GM21423 (cell line): ENCODE data around the gene ANKRD13D.

Experiments
- ATAC-seq: cut with Tn5 transposase; IDR thresholded peaks from one replicate; pipeline ENCODE4 v1.9.1; 2021; ENCODE audit warnings: mild to moderate bottlenecking, moderate library complexity; ENCODE audit not compliant: unreplicated experiment

Gene ANKRD13D

GRCh38 chr11:67273260-67273990 is 15.7 kb upstream of the ANKRD13D start:
- no peak for ATAC-seq

- ATAC-seq, result no peak
Measured at GRCh38 chr11:67274768-67275605, 14.1 kb upstream of the ANKRD13D start.

- no peak for ATAC-seq
Measured at GRCh38 chr11:67275606-67276409, 13.3 kb upstream of the ANKRD13D start.

- ATAC-seq, result no peak
Measured at GRCh38 chr11:67276781-67277230, 12.3 kb upstream of the ANKRD13D start.

- ATAC-seq, result peak; percentile 69
Measured at GRCh38 chr11:67277231-67277961, 11.7 kb upstream of the ANKRD13D start.

GRCh38 chr11:67278135-67278938 is 10.8 kb upstream of the ANKRD13D start:
- no peak for ATAC-seq

GRCh38 chr11:67278939-67279588 is 10.0 kb upstream of the ANKRD13D start:
- ATAC-seq, result no peak

GRCh38 chr11:67279589-67280340 is 9.3 kb upstream of the ANKRD13D start:
- no peak for ATAC-seq

GRCh38 chr11:67280341-67280787 is 8.7 kb upstream of the ANKRD13D start:
- ATAC-seq, result no peak

GRCh38 chr11:67280788-67281551 is 8.1 kb upstream of the ANKRD13D start:
- no peak for ATAC-seq

- ATAC-seq, result no peak
Measured at GRCh38 chr11:67281552-67282150, 7.5 kb upstream of the ANKRD13D start.

GRCh38 chr11:67282155-67282875 is 6.8 kb upstream of the ANKRD13D start:
- no peak for ATAC-seq

- ATAC-seq, result no peak
Measured at GRCh38 chr11:67282876-67283371, 6.2 kb upstream of the ANKRD13D start.

GRCh38 chr11:67283481-67283963 is 5.6 kb upstream of the ANKRD13D start:
- no peak for ATAC-seq

GRCh38 chr11:67284811-67285540 is 4.1 kb upstream of the ANKRD13D start:
- ATAC-seq, result no peak
